WTC11 (cell line): ENCODE results near the gene PITPNC1. TPM values are rescaled to one million over a fixed set of nuclear protein-coding genes. Genes with fewer than 3 reads are reported as not detected.
"Not testable (repeated sequence)": the region's sequence is repeated elsewhere in the genome, so short reads cannot be mapped to it uniquely, and the experiment has no call there.

Experiments used
- ATAC-seq: fragments of 200-7000 bp; cut with Tn5 transposase; 2 replicates; pipeline ENCODE4 v1.10.0; 2021; ENCODE audit warnings: mild to moderate bottlenecking, moderate library complexity
- CTCF ChIA-PET: fragments of 300-600 bp; sonication (Branson Sonifier 250); formaldehyde crosslinking; loops from one replicate; lab custom pipeline; 2021; ENCODE audit warnings: antibody characterized with exemption; lab: Charles Lee
- POLR2A ChIA-PET: fragments of 350-600 bp; sonication (Branson Sonifier 250); formaldehyde crosslinking; loops from one replicate; lab custom pipeline; 2021; ENCODE audit warnings: antibody characterized with exemption; lab: Charles Lee
- DNase-seq: peaks from one replicate; pipeline ENCODE4 v3.0.0; 2021; ENCODE audit warnings: low spot score
- H3K27ac Mint-ChIP-seq: 2 replicates; pipeline ENCODE4 v1.8.0; 2021; ENCODE audit warnings: mixed read lengths
- H3K27me3 Mint-ChIP-seq: 2 replicates; pipeline ENCODE4 v1.8.0; 2021; ENCODE audit warnings: low read depth, mild to moderate bottlenecking, moderate library complexity, mixed read lengths
- H3K36me3 Mint-ChIP-seq: 2 replicates; pipeline ENCODE4 v1.8.0; 2021; ENCODE audit warnings: mixed read lengths
- H3K4me1 Mint-ChIP-seq: 2 replicates; pipeline ENCODE4 v1.8.0; 2022; ENCODE audit warnings: mixed read lengths
- H3K4me3 Mint-ChIP-seq: 2 replicates; pipeline ENCODE4 v1.8.0; 2021; ENCODE audit warnings: mild to moderate bottlenecking, moderate library complexity, mixed read lengths
- H3K9me3 Mint-ChIP-seq: 2 replicates; pipeline ENCODE4 v1.8.0; 2021; ENCODE audit warnings: mixed read lengths
- CREM ChIP-seq: sonication (generic); formaldehyde crosslinking; IDR thresholded peaks from 2 replicates; pipeline ENCODE4 v1.8.1; 2022; ENCODE audit warnings: mild to moderate bottlenecking, missing genetic modification reagents, moderate library complexity
- EMX1 ChIP-seq: fragments of 250-450 bp; sonication (Bioruptor Pico); IDR thresholded peaks from 2 replicates; pipeline ENCODE4 v1.8.0; 2021; ENCODE audit warnings: mild to moderate bottlenecking
- ETV6 ChIP-seq: sonication (generic); formaldehyde crosslinking; IDR thresholded peaks from 2 replicates; pipeline ENCODE4 v1.8.1; 2022; ENCODE audit warnings: mild to moderate bottlenecking, missing genetic modification reagents
- GRHL2 ChIP-seq: fragments of 250-450 bp; sonication (Bioruptor Pico); IDR thresholded peaks from 2 replicates; pipeline ENCODE4 v1.8.0; 2022; ENCODE audit warnings: mild to moderate bottlenecking, moderate library complexity; ENCODE audit not compliant: insufficient replicate concordance, severe bottlenecking
- GTF2I ChIP-seq: fragments of 250-450 bp; sonication (Bioruptor Pico); conservative IDR thresholded peaks from 2 replicates; pipeline ENCODE4 v1.4.0; 2021; ENCODE audit warnings: mild to moderate bottlenecking
- JUN ChIP-seq: sonication (generic); formaldehyde crosslinking; IDR thresholded peaks from 2 replicates; pipeline ENCODE4 v1.8.0; 2023; ENCODE audit warnings: mild to moderate bottlenecking, missing genetic modification reagents
- NR1H2 ChIP-seq: sonication (generic); formaldehyde crosslinking; IDR thresholded peaks from 2 replicates; pipeline ENCODE4 v1.9.0; 2021; ENCODE audit warnings: mild to moderate bottlenecking, moderate library complexity, missing genetic modification reagents
- NR3C1 ChIP-seq: sonication (generic); formaldehyde crosslinking; conservative IDR thresholded peaks from 2 replicates; pipeline ENCODE4 v1.8.1; 2023; ENCODE audit warnings: low read depth, mild to moderate bottlenecking, missing genetic modification reagents
- OVOL2 ChIP-seq: fragments of 250-450 bp; sonication (Bioruptor Pico); IDR thresholded peaks from 2 replicates; pipeline ENCODE4 v1.9.0; 2021; ENCODE audit warnings: mild to moderate bottlenecking, borderline replicate concordance
- RORB ChIP-seq: fragments of 250-450 bp; sonication (Bioruptor Pico); IDR thresholded peaks from 2 replicates; pipeline ENCODE4 v1.9.0; 2021; ENCODE audit warnings: mild to moderate bottlenecking
- SMAD3 ChIP-seq: sonication (generic); formaldehyde crosslinking; IDR thresholded peaks from 2 replicates; pipeline ENCODE4 v1.8.0; 2022; ENCODE audit warnings: missing genetic modification reagents, mild to moderate bottlenecking, borderline replicate concordance
- SMAD4 ChIP-seq: sonication (generic); formaldehyde crosslinking; IDR thresholded peaks from 2 replicates; pipeline ENCODE4 v1.8.0; 2022; ENCODE audit warnings: mild to moderate bottlenecking, missing genetic modification reagents
- TP53 ChIP-seq: sonication (generic); formaldehyde crosslinking; IDR thresholded peaks from 2 replicates; pipeline ENCODE4 v1.8.1; 2023; ENCODE audit warnings: mild to moderate bottlenecking, missing genetic modification reagents
- ZNF423 ChIP-seq: fragments of 250-450 bp; sonication (Bioruptor Pico); IDR thresholded peaks from 2 replicates; pipeline ENCODE4 v2.1.2; 2022; ENCODE audit warnings: mild to moderate bottlenecking, moderate library complexity
- total RNA-seq: library from RNA; stranded (reverse); gene quantifications from 3 replicates; pipeline ENCODE4 v1.2.3, GENCODE V29; 2021
- TF ChIP-seq, protein P1 (sequence below): sonication (generic); formaldehyde crosslinking; IDR thresholded peaks from 2 replicates; pipeline ENCODE4 v1.8.1; 2023; ENCODE audit warnings: mild to moderate bottlenecking, missing genetic modification reagents, borderline replicate concordance
- TF ChIP-seq, protein P2 (sequence below): sonication (generic); formaldehyde crosslinking; IDR thresholded peaks from 2 replicates; pipeline ENCODE4 v1.8.1; 2023; ENCODE audit warnings: mild to moderate bottlenecking, missing genetic modification reagents

PITPNC1 gene
- total RNA-seq, 1 experiment from 2014 or later = 39.8 TPM

DNA sequence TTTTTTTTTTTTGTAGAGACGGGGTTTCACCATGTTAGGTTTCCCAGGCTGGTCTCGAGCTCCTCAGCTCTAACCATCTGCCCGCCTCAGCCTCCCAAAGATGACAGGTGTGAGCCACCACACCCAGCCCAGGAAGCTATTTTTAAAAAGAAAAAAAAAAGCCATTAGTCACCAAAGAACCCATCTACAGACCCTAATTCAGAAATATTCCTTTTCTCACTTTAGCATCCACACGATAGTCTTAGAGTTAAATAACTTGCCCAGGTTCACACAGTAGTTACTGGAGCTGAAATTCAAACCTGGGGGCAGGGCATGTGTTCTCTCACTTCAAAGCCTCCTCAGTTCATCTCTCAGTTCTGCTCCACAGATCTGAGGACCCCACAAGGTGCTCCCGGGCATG, 270.4 kb downstream of the PITPNC1 start (continued):
- TF ChIP-seq CREM (CRISPR knock-in tag) (no peak), GRHL2 (CRISPR knock-in tag) (no peak), ETV6 (CRISPR knock-in tag) (no peak)

DNA sequence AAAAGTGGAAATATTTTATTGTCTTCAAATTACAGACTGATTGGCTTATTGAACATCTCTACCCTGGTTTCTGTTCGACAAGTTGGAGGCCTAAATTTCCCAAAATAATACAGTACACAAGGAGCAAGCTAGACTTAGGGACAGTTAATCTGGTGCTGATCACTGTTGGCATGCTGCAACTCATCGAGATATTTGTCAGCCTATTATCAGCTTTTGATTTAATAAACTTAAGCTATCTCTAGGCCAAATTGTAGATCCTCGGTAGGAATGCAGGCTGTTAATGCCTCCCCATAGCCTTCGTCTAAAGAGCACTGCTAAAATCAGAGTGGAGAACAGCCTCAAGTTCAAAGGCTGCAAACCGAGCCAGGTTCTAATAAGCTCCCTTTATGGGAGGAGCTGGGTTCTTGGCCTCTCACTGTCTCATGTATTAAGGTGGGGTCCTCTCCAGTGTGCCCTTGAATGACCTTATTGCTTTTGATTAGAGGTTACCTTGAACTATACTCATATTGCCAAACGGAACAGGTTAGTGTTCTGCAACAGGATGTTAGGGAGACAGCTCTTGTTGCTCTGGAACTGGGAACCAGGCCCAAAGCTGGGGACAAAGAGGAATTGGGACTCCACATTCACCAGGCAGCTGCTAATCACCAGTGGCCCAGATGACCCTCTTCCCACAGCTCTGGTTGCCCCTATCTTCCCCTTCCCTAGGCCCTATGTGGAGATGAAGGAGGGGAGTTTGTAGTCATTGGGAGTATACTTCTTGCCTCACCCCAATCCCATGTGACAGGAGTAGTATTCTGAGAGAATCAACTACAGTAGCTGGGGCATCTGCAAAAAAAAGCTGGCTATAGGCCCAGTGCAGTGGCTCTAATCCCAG, 271.2 kb downstream of the PITPNC1 start:
- Mint-ChIP-seq H3K27ac (peak overlapping the region; percentile 57), H3K9me3 (no peaks in the 10 kb centered on the region), H3K4me3 (no peak overlapping the region), H3K4me1 (peaks cover 12% of the 10 kb centered on the region), H3K36me3 (no peaks in the 10 kb centered on the region), H3K27me3 (no peaks in the 10 kb centered on the region)
- ChIA-PET CTCF (interaction anchor here (0.9 to 3.2 kb wide), 4 partner anchors 45 to 273 kb away, joined by 3 to 12 read pairs (median 8); no protein-coding TSS in a partner anchor), POLR2A (interaction anchor here (0.6 kb wide), 1 partner anchor 11 kb away, joined by 3 read pairs; no protein-coding TSS in a partner anchor)
- TF ChIP-seq TP53 (CRISPR knock-in tag) (no peak), GTF2I (CRISPR knock-in tag) (no peak), JUN (CRISPR knock-in tag) (no peak)
- DNase-seq (no peak), ATAC-seq (no peak)

DNA sequence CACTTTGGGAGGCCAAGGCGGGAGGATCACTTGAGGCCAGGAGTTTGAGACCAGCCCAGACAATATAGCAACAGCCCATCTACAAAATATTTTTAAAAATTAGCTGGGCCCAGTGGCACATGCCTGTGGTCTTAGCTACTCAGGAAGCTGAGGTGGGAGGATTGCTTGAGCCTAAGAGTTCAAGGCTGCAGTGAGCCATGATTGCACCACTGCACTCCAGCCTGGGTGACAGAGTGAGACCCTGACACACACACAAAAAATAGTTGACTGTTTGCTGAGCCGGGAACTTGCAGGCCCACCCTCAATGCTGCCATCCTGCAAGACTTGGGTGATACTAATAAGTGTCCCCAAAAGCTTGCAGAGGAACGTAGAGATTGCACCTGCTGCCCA, 271.8 kb downstream of the PITPNC1 start:
- DNase-seq, H3K4me3 Mint-ChIP-seq, ATAC-seq, H3K27ac Mint-ChIP-seq, H3K9me3 Mint-ChIP-seq, POLR2A ChIA-PET, H3K36me3 Mint-ChIP-seq, H3K27me3 Mint-ChIP-seq: not testable (repeated sequence)
- CTCF ChIA-PET = interaction anchor here (1.6 to 3.2 kb wide), 4 partner anchors 10 to 271 kb away, joined by 5 to 12 read pairs (median 8); no protein-coding TSS in a partner anchor
- H3K4me1 Mint-ChIP-seq = peaks cover 12% of the 10 kb centered on the region

DNA sequence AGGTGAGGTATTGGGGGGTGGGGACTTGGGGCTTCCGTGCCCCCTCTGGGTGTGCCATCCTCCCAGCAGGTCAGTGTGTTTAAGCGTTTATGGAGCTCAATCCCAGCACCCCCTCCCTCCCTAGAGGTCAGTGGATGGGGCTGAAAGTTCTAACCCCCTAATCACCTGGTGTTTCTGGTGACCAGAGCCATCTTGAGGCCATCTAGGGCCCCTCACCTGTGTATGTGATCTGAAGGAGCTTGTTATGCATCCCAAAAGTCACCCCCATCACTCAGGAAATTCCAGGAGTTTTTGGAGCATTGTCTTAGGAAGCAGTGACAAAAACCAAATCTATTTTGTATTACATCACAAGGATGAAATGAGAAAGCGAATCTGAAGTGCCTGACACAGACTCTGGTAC, 272.8 kb downstream of the PITPNC1 start:
- H3K4me1 Mint-ChIP-seq = peaks cover 12% of the 10 kb centered on the region
- ChIA-PET POLR2A (interaction anchor here (0.5 to 0.6 kb wide), 2 partner anchors 18 to 359 kb away, joined by 3 read pairs; no protein-coding TSS in a partner anchor), CTCF (interaction anchor here (0.7 to 3.2 kb wide), 10 partner anchors 9 to 1578 kb away, joined by 3 to 12 read pairs (median 6); no protein-coding TSS in a partner anchor)
- DNase-seq (no peak), ATAC-seq (peak; percentile 60; the same call in 1 of the 2 replicates)
- no peak overlapping the region for H3K4me3 Mint-ChIP-seq
- peak overlapping the region; percentile 68; the same call in 1 of the 2 replicates for H3K27ac Mint-ChIP-seq
- no peaks in the 10 kb centered on the region for H3K9me3 Mint-ChIP-seq
- H3K27me3 Mint-ChIP-seq = no peaks in the 10 kb centered on the region
- no peaks in the 10 kb centered on the region for H3K36me3 Mint-ChIP-seq
- TF ChIP-seq OVOL2 (CRISPR knock-in tag) (no peak), EMX1 (CRISPR knock-in tag) (no peak), GTF2I (CRISPR knock-in tag) (no peak), SMAD4 (CRISPR knock-in tag) (no peak), NR1H2 (CRISPR knock-in tag) (no peak), RORB (CRISPR knock-in tag) (no peak), ZNF423 (no peak), SMAD3 (CRISPR knock-in tag) (no peak), NR3C1 (CRISPR knock-in tag) (no peak)
- TF ChIP-seq, protein P1, sequence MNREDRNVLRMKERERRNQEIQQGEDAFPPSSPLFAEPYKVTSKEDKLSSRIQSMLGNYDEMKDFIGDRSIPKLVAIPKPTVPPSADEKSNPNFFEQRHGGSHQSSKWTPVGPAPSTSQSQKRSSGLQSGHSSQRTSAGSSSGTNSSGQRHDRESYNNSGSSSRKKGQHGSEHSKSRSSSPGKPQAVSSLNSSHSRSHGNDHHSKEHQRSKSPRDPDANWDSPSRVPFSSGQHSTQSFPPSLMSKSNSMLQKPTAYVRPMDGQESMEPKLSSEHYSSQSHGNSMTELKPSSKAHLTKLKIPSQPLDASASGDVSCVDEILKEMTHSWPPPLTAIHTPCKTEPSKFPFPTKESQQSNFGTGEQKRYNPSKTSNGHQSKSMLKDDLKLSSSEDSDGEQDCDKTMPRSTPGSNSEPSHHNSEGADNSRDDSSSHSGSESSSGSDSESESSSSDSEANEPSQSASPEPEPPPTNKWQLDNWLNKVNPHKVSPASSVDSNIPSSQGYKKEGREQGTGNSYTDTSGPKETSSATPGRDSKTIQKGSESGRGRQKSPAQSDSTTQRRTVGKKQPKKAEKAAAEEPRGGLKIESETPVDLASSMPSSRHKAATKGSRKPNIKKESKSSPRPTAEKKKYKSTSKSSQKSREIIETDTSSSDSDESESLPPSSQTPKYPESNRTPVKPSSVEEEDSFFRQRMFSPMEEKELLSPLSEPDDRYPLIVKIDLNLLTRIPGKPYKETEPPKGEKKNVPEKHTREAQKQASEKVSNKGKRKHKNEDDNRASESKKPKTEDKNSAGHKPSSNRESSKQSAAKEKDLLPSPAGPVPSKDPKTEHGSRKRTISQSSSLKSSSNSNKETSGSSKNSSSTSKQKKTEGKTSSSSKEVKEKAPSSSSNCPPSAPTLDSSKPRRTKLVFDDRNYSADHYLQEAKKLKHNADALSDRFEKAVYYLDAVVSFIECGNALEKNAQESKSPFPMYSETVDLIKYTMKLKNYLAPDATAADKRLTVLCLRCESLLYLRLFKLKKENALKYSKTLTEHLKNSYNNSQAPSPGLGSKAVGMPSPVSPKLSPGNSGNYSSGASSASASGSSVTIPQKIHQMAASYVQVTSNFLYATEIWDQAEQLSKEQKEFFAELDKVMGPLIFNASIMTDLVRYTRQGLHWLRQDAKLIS (CRISPR knock-in tag) = no peak
- TF ChIP-seq, protein P2, sequence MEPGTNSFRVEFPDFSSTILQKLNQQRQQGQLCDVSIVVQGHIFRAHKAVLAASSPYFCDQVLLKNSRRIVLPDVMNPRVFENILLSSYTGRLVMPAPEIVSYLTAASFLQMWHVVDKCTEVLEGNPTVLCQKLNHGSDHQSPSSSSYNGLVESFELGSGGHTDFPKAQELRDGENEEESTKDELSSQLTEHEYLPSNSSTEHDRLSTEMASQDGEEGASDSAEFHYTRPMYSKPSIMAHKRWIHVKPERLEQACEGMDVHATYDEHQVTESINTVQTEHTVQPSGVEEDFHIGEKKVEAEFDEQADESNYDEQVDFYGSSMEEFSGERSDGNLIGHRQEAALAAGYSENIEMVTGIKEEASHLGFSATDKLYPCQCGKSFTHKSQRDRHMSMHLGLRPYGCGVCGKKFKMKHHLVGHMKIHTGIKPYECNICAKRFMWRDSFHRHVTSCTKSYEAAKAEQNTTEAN (CRISPR knock-in tag) = no peak
- TF ChIP-seq, all 79 proteins: peak for 0

DNA sequence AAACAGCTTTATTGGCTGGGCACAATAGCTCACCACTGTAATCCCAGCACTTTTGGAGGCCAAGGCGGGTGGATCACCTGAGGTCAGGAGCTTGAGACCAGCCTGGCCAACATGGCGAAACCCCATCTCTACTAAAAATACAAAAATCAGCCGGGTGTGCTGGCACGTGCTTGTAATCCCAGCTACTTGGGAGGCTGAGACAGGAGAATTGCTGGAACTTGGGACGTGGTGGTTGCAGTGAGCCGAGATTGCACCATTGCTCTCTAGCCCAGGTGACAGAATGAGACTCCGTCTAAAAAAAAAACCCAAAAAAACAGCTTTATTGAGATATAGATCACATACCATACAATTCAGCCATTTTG, 274.1 kb downstream of the PITPNC1 start:
- H3K27me3 Mint-ChIP-seq, H3K9me3 Mint-ChIP-seq, DNase-seq, H3K4me3 Mint-ChIP-seq, ATAC-seq, H3K36me3 Mint-ChIP-seq, POLR2A ChIA-PET: not testable (repeated sequence)
- Mint-ChIP-seq H3K27ac (peak overlapping the region; percentile 39; the same call in 1 of the 2 replicates), H3K4me1 (peaks cover 12% of the 10 kb centered on the region)
- CTCF ChIA-PET = interaction anchor here (0.6 to 1.2 kb wide), 2 partner anchors 22 to 253 kb away, joined by 3 to 4 read pairs; no protein-coding TSS in a partner anchor
